ENCODE data around the gene SPDEF. TPM values are rescaled to one million over a fixed set of nuclear protein-coding genes. Genes with fewer than 3 reads are reported as not detected.

Gene SPDEF
- total and polyA plus RNA-seq, 7 donors = 0.71 to 101 (median 67.4) TPM; not detected in 3

GRCh38 chr6:34560366-34561226, 4.5 kb upstream of the SPDEF start:
- H3K4me3 ChIP-seq = no peak overlapping the region
- 72% methylated on average over 20 of the region's 20 CpGs for WGBS, 2 donors
- no peaks in the 10 kb centered on the region for H3K4me1 ChIP-seq
- H3K9me3 ChIP-seq = peaks cover 0 to 6% (median 3%) of the 10 kb centered on the region in 4 donors
- H3K27me3 ChIP-seq = no peaks in the 10 kb centered on the region
- H3K36me3 ChIP-seq = no peaks in the 10 kb centered on the region
- TF ChIP-seq EP300 (IDR thresholded peaks at IDR 0.05) (no peak), POLR2A (IDR thresholded peaks at IDR 0.05) (no peak), POLR2AphosphoS5 (IDR thresholded peaks at IDR 0.05) (no peak), CTCF (IDR thresholded peaks at IDR 0.05) (no peak)
- H3K27ac ChIP-seq = no peak overlapping the region
- no peak for DNase-seq
- intact Hi-C loops (cut with DNase I) = no loop called here

GRCh38 chr6:34559651-34560365, 3.7 kb upstream of the SPDEF start:
- no peak overlapping the region for H3K27ac ChIP-seq
- DNase-seq = no peak
- peaks cover 0 to 6% (median 3%) of the 10 kb centered on the region in 4 donors for H3K9me3 ChIP-seq
- intact Hi-C loops (cut with DNase I) = no loop called here
- WGBS, 2 donors = 80 to 81% methylated on average over 10 of the region's 10 CpGs
- TF ChIP-seq EP300 (IDR thresholded peaks at IDR 0.05) (no peak), CTCF (IDR thresholded peaks at IDR 0.05) (no peak), POLR2A (IDR thresholded peaks at IDR 0.05) (no peak), POLR2AphosphoS5 (IDR thresholded peaks at IDR 0.05) (no peak)
- no peaks in the 10 kb centered on the region for H3K36me3 ChIP-seq
- H3K4me1 ChIP-seq = no peaks in the 10 kb centered on the region
- H3K27me3 ChIP-seq = no peaks in the 10 kb centered on the region
- H3K4me3 ChIP-seq = no peak overlapping the region

GRCh38 chr6:34558172-34558714, 2.1 kb upstream of the SPDEF start:
- TF ChIP-seq CTCF (IDR thresholded peaks at IDR 0.05) (no peak), POLR2A (IDR thresholded peaks at IDR 0.05) (no peak), EP300 (IDR thresholded peaks at IDR 0.05) (no peak), POLR2AphosphoS5 (IDR thresholded peaks at IDR 0.05) (no peak)
- no peaks in the 10 kb centered on the region for H3K27me3 ChIP-seq
- no peak for DNase-seq
- no peak overlapping the region for H3K27ac ChIP-seq
- H3K36me3 ChIP-seq = no peaks in the 10 kb centered on the region
- WGBS, 2 donors = 88 to 89% methylated on average over 4 of the region's 4 CpGs
- no peak overlapping the region for H3K4me3 ChIP-seq
- intact Hi-C loops (cut with DNase I) = no loop called here
- peaks cover 0 to 6% (median 3%) of the 10 kb centered on the region in 4 donors for H3K9me3 ChIP-seq
- H3K4me1 ChIP-seq = no peaks in the 10 kb centered on the region

- WGBS, 2 donors = 46 to 74% methylated on average over 9 of the region's 9 CpGs
- Histone ChIP-seq H3K4me1 (no peaks in the 10 kb centered on the region), H3K27ac (no peak overlapping the region), H3K9me3 (peaks cover 0 to 6% (median 3%) of the 10 kb centered on the region in 4 donors), H3K27me3 (no peaks in the 10 kb centered on the region), H3K36me3 (no peaks in the 10 kb centered on the region), H3K4me3 (no peak overlapping the region)
- no peak for TF ChIP-seq CTCF (IDR thresholded peaks at IDR 0.05)
- no peak for TF ChIP-seq EP300 (IDR thresholded peaks at IDR 0.05)
- TF ChIP-seq POLR2A (IDR thresholded peaks at IDR 0.05) = no peak
- TF ChIP-seq POLR2AphosphoS5 (IDR thresholded peaks at IDR 0.05) = no peak
- no peak for DNase-seq
- intact Hi-C loops (cut with DNase I) = no loop called here
Measured at GRCh38 chr6:34557228-34557627, 1.1 kb upstream of the SPDEF start.

Data from sigmoid colon (tissue), 7 donors.